K562 (cell line): ENCODE results near the gene SDCCAG8. TPM values are rescaled to one million over a fixed set of nuclear protein-coding genes. Genes with fewer than 3 reads are reported as not detected.

Experiments
- BCL6 ChIP-seq: fragments of 250-450 bp; sonication (Bioruptor Pico); IDR thresholded peaks from 2 replicates; pipeline ENCODE4 v1.4.0; 2020
- CREB1 ChIP-seq, 2 experiments: sonication (generic) in 1 of 2; formaldehyde crosslinking in 1 of 2; IDR thresholded peaks; 2 replicates each; pipeline versions ENCODE4 v1.6.1 to v1.8.0; 2012 to 2022; ENCODE audit warnings: inconsistent platforms in 1 of 2, mild to moderate bottlenecking in 1 of 2, missing genetic modification reagents in 1 of 2, moderate library complexity in 1 of 2
- TEAD2 ChIP-seq: fragments of 450-650 bp; IDR thresholded peaks from 2 replicates; pipeline ENCODE4 v1.6.1; 2016; ENCODE audit warnings: missing genetic modification characterization, control low read depth, missing compliant biosample characterization
- polyA plus RNA-seq, 8 experiments: library from polyadenylated mRNA; depleted of rRNA in 4 of 8; stranded (reverse) in 5 of 8; unstranded in 3 of 8; fragments of >200 nt; fragmentation: Nextera tagmentation in 2 of 8; fragmentation: Illumina TruSeq in 1 of 8; extraction: Ambion mirVana in 2 of 8; extraction: Trizol in 1 of 8; gene quantifications; 2 replicates each; pipeline versions ENCODE4 v1.2.1 to v1.2.3, GENCODE V29; 2011 to 2014; ENCODE audit warnings: inconsistent platforms in 1 of 8, missing spikeins in 1 of 8
- total RNA-seq, 7 experiments: library from RNA; depleted of rRNA in 6 of 7; stranded (reverse); fragments of >200 nt in 6 of 7; fragmentation: Illumina TruSeq in 2 of 7; extraction: Trizol in 2 of 7; gene quantifications; 2 replicates each; pipeline versions ENCODE4 v1.2.1 to v1.2.3, GENCODE V29; 2011 to 2021; ENCODE audit warnings: low replicate concordance in 1 of 7
- TF ChIP-seq, protein P1 (sequence below), 2 experiments: fragments of 150-350 bp in 1 of 2; IDR thresholded peaks; 2 replicates each; pipeline ENCODE4 v1.6.1; 2012 to 2016; ENCODE audit warnings: low read depth in 2 of 2, low read length in 2 of 2, mild to moderate bottlenecking in 1 of 2, moderate library complexity in 1 of 2
- TF ChIP-seq, protein P2 (sequence below): fragments of 250-450 bp; sonication (Bioruptor Pico); IDR thresholded peaks from 2 replicates; pipeline ENCODE4 v1.8.0; 2022; ENCODE audit warnings: inconsistent platforms
- TF ChIP-seq, protein P3 (sequence below): fragments of 250-450 bp; sonication (Bioruptor Pico); IDR thresholded peaks from 2 replicates; pipeline ENCODE4 v1.5.0; 2021; ENCODE audit warnings: mild to moderate bottlenecking, borderline replicate concordance

Gene SDCCAG8
- total and polyA plus RNA-seq, 9 of the 15 experiments (the other 6 are each of a cell fraction or from before 2014, with no cell fraction given): 17.9 to 36.7 (median 25.4) TPM

DNA sequence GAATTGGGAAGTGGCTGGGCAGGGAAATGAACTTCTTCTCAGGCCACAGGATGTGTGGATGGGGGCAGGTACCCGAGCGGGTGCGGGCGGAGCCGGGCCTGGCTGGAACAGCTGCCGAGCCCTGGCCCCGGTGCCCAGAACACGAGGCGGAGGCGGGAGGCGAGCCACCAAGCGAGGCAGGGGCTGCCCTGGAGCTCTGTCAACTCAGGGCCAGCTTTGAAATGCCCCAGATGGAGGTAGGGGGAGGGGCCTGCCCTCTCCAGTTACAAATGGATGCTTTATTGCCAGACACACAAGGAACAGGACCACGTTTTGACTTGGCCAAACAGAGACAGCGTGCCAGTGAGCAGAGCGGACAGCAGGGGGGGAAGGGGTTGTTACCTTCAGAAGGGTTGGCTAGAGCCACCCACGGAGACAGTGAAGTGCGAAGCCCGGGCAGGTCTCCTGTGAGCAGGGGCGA lies 240.4 kb downstream of the SDCCAG8 start (continued):
- TF ChIP-seq CREB1 (IDR thresholded peaks at IDR 0.05): no peak
- no peak for TF ChIP-seq CREB1 (CRISPR knock-in tag; IDR thresholded peaks at IDR 0.05)
- TF ChIP-seq, protein P1, sequence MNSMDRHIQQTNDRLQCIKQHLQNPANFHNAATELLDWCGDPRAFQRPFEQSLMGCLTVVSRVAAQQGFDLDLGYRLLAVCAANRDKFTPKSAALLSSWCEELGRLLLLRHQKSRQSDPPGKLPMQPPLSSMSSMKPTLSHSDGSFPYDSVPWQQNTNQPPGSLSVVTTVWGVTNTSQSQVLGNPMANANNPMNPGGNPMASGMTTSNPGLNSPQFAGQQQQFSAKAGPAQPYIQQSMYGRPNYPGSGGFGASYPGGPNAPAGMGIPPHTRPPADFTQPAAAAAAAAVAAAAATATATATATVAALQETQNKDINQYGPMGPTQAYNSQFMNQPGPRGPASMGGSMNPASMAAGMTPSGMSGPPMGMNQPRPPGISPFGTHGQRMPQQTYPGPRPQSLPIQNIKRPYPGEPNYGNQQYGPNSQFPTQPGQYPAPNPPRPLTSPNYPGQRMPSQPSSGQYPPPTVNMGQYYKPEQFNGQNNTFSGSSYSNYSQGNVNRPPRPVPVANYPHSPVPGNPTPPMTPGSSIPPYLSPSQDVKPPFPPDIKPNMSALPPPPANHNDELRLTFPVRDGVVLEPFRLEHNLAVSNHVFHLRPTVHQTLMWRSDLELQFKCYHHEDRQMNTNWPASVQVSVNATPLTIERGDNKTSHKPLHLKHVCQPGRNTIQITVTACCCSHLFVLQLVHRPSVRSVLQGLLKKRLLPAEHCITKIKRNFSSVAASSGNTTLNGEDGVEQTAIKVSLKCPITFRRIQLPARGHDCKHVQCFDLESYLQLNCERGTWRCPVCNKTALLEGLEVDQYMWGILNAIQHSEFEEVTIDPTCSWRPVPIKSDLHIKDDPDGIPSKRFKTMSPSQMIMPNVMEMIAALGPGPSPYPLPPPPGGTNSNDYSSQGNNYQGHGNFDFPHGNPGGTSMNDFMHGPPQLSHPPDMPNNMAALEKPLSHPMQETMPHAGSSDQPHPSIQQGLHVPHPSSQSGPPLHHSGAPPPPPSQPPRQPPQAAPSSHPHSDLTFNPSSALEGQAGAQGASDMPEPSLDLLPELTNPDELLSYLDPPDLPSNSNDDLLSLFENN (IDR thresholded peaks at IDR 0.05; ENCODE audit: low read depth in 2 of 2, low read length in 2 of 2): no peak
- no peak for TF ChIP-seq BCL6
- no peak for TF ChIP-seq TEAD2 (tag)
- TF ChIP-seq, protein P2, sequence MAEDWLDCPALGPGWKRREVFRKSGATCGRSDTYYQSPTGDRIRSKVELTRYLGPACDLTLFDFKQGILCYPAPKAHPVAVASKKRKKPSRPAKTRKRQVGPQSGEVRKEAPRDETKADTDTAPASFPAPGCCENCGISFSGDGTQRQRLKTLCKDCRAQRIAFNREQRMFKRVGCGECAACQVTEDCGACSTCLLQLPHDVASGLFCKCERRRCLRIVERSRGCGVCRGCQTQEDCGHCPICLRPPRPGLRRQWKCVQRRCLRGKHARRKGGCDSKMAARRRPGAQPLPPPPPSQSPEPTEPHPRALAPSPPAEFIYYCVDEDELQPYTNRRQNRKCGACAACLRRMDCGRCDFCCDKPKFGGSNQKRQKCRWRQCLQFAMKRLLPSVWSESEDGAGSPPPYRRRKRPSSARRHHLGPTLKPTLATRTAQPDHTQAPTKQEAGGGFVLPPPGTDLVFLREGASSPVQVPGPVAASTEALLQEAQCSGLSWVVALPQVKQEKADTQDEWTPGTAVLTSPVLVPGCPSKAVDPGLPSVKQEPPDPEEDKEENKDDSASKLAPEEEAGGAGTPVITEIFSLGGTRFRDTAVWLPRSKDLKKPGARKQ (CRISPR knock-in tag): no peak
- TF ChIP-seq, protein P3, sequence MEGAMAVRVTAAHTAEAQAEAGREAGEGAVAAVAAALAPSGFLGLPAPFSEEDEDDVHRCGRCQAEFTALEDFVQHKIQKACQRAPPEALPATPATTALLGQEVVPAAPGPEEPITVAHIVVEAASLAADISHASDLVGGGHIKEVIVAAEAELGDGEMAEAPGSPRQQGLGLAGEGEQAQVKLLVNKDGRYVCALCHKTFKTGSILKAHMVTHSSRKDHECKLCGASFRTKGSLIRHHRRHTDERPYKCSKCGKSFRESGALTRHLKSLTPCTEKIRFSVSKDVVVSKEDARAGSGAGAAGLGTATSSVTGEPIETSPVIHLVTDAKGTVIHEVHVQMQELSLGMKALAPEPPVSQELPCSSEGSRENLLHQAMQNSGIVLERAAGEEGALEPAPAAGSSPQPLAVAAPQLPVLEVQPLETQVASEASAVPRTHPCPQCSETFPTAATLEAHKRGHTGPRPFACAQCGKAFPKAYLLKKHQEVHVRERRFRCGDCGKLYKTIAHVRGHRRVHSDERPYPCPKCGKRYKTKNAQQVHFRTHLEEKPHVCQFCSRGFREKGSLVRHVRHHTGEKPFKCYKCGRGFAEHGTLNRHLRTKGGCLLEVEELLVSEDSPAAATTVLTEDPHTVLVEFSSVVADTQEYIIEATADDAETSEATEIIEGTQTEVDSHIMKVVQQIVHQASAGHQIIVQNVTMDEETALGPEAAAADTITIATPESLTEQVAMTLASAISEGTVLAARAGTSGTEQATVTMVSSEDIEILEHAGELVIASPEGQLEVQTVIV (CRISPR knock-in tag): no peak
